Esophagus muscularis mucosa (tissue), 4 donors: ENCODE data around the gene MAP4K4.

Experiments
- EP300 ChIP-seq: sonication (generic); formaldehyde crosslinking; IDR thresholded peaks from one replicate; pipeline ENCODE4 v1.6.1; 2017; ENCODE audit warnings: antibody characterized with exemption
- POLR2A ChIP-seq: fragments of 450-650 bp; IDR thresholded peaks from one replicate; pipeline ENCODE4 v1.6.1; 2017; ENCODE audit warnings: antibody characterized with exemption, moderate library complexity, mild to moderate bottlenecking, low read depth
- POLR2AphosphoS5 ChIP-seq, 2 donors: sonication (generic); formaldehyde crosslinking; IDR thresholded peaks; one replicate each; pipeline ENCODE4 v1.6.1; 2017; ENCODE audit warnings: antibody characterized with exemption in 2 of 2
- TF ChIP-seq, protein P1 (sequence below), 3 experiments: fragments of 200-600 bp in 2 of 3; fragments of 450-650 bp in 1 of 3; sonication (generic) in 2 of 3; IDR thresholded peaks; one replicate each; pipeline ENCODE4 v1.5.1; 2017 to 2019; ENCODE audit warnings: antibody characterized with exemption in 3 of 3, mild to moderate bottlenecking in 2 of 3, moderate library complexity in 1 of 3

GRCh38 chr2:101803945-101804696, 106.6 kb downstream of the MAP4K4 start:
- no peak for TF ChIP-seq POLR2A
- TF ChIP-seq, protein P1, sequence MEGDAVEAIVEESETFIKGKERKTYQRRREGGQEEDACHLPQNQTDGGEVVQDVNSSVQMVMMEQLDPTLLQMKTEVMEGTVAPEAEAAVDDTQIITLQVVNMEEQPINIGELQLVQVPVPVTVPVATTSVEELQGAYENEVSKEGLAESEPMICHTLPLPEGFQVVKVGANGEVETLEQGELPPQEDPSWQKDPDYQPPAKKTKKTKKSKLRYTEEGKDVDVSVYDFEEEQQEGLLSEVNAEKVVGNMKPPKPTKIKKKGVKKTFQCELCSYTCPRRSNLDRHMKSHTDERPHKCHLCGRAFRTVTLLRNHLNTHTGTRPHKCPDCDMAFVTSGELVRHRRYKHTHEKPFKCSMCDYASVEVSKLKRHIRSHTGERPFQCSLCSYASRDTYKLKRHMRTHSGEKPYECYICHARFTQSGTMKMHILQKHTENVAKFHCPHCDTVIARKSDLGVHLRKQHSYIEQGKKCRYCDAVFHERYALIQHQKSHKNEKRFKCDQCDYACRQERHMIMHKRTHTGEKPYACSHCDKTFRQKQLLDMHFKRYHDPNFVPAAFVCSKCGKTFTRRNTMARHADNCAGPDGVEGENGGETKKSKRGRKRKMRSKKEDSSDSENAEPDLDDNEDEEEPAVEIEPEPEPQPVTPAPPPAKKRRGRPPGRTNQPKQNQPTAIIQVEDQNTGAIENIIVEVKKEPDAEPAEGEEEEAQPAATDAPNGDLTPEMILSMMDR (IDR thresholded peaks at IDR 0.05): no peak
- TF ChIP-seq POLR2AphosphoS5 (IDR thresholded peaks at IDR 0.05): no peak
- no peak for TF ChIP-seq EP300
